Activated CD4-positive, alpha-beta memory T cell treated with anti-CD3 and anti-CD28 coated beads for 36 hours (primary cell): Measurements from ENCODE around the gene TKT. TPM values are rescaled to one million over a fixed set of nuclear protein-coding genes. Genes with fewer than 3 reads are reported as not detected.
A peak's percentile ranks its signal among the peaks of the same experiment; 100 is the strongest.

Experiments
- CTCF ChIA-PET: fragments of 350-600 bp; sonication (Branson Sonifier 250); formaldehyde crosslinking; loops from one replicate; lab custom pipeline; 2021; ENCODE audit warnings: antibody characterized with exemption, inconsistent platforms; lab: Charles Lee
- POLR2A ChIA-PET: fragments of 350-600 bp; sonication (Branson Sonifier 250); formaldehyde crosslinking; loops from one replicate; lab custom pipeline; 2021; ENCODE audit warnings: antibody characterized with exemption; lab: Charles Lee
- DNase-seq: peaks from one replicate; pipeline ENCODE4 v3.0.0-alpha.2; 2020
- H3K27ac Mint-ChIP-seq: one replicate; pipeline ENCODE4 v1.8.0; 2021; ENCODE audit warnings: mixed read lengths
- H3K27me3 Mint-ChIP-seq: one replicate; pipeline ENCODE4 v1.8.0; 2021; ENCODE audit warnings: mixed read lengths
- H3K36me3 Mint-ChIP-seq: one replicate; pipeline ENCODE4 v1.8.0; 2021; ENCODE audit warnings: mixed read lengths
- H3K4me1 Mint-ChIP-seq: one replicate; pipeline ENCODE4 v1.8.0; 2021; ENCODE audit warnings: low read depth, mixed read lengths
- H3K4me3 Mint-ChIP-seq: one replicate; pipeline ENCODE4 v1.8.0; 2021; ENCODE audit warnings: mild to moderate bottlenecking, mixed read lengths
- H3K9me3 Mint-ChIP-seq: one replicate; pipeline ENCODE4 v1.8.0; 2021; ENCODE audit warnings: mixed read lengths
- intact Hi-C: fragments of 100-400 bp; cut with micrococcal nuclease; formaldehyde crosslinking; loops from one replicate; pipeline ENCODE4 v1.15.1; 2023
- total RNA-seq, 2 experiments: library from RNA; stranded (reverse); gene quantifications; one replicate each; pipeline ENCODE4 v1.2.3, GENCODE V29; 2021

Gene TKT
- total RNA-seq, 2 experiments from 2014 or later, result 252 to 254 TPM

- H3K27ac Mint-ChIP-seq, result peak overlapping the region; percentile 24
- ChIA-PET POLR2A (no interaction called here), CTCF (no interaction called here)
- no peaks in the 10 kb centered on the region for H3K9me3 Mint-ChIP-seq
- no peaks in the 10 kb centered on the region for H3K27me3 Mint-ChIP-seq
- H3K4me1 Mint-ChIP-seq, result no peaks in the 10 kb centered on the region
- H3K4me3 Mint-ChIP-seq, result no peak overlapping the region
- no peak for DNase-seq
- H3K36me3 Mint-ChIP-seq, result peaks cover 16% of the 10 kb centered on the region
- intact Hi-C loops, result no loop called here
Observed at GRCh38 chr3:53236112-53236841, 19.5 kb downstream of the TKT start.

DNA sequence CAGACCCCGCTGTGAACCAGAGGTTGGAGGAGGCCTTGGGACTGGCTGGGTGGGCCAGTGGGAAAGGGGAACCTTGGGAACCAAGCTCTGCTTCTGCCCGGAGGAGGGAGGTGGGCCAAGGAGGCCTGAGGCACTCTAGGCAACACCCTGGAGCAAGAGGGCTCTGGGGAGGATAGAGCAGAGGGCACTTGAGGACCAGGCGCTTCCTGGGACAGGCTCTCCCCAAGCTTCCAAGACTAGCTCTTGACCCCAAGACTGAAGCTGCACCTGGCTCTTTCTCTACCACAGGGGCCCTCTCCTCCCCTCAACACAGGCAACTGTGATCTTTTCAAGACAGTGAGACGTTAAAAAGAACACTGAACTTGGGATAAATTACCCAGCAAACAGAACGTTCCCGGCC lies 20.3 kb downstream of the TKT start:
- Mint-ChIP-seq H3K9me3 (no peaks in the 10 kb centered on the region), H3K4me1 (no peaks in the 10 kb centered on the region), H3K4me3 (no peak overlapping the region), H3K27ac (peak overlapping the region; percentile 16), H3K27me3 (no peaks in the 10 kb centered on the region), H3K36me3 (peaks cover 15% of the 10 kb centered on the region)
- no peak for DNase-seq
- CTCF ChIA-PET, result no interaction called here
- POLR2A ChIA-PET, result no interaction called here
- intact Hi-C loops, result no loop called here

DNA sequence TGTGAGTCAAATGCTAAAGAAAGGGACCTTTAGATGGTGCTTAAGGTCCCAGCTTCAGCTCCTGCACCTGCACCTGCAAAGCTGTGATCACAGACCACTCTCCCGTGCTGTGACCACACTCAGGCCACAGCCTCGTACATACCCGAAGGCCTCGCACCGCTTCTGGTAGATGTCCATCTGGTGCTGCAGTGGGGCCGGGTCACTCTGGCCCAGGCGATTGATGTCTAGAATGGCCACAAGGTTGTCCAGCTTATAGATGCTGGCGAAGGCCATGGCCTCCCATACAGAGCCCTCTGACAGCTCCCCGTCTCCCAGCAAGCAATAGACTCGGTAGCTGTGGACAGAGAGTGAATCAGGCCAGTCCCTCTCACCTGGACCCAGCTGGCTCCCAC lies 21.0 kb downstream of the TKT start:
- intact Hi-C loops, result no loop called here
- Mint-ChIP-seq H3K36me3 (peaks cover 16% of the 10 kb centered on the region), H3K4me1 (no peaks in the 10 kb centered on the region), H3K27ac (no peak overlapping the region), H3K27me3 (no peaks in the 10 kb centered on the region), H3K9me3 (no peaks in the 10 kb centered on the region), H3K4me3 (no peak overlapping the region)
- no peak for DNase-seq
- POLR2A ChIA-PET, result no interaction called here
- CTCF ChIA-PET, result interaction anchor here (1.0 to 2.7 kb wide), 2 partner anchors 11 to 14 kb away, joined by 3 to 13 read pairs; no protein-coding TSS in a partner anchor

DNA sequence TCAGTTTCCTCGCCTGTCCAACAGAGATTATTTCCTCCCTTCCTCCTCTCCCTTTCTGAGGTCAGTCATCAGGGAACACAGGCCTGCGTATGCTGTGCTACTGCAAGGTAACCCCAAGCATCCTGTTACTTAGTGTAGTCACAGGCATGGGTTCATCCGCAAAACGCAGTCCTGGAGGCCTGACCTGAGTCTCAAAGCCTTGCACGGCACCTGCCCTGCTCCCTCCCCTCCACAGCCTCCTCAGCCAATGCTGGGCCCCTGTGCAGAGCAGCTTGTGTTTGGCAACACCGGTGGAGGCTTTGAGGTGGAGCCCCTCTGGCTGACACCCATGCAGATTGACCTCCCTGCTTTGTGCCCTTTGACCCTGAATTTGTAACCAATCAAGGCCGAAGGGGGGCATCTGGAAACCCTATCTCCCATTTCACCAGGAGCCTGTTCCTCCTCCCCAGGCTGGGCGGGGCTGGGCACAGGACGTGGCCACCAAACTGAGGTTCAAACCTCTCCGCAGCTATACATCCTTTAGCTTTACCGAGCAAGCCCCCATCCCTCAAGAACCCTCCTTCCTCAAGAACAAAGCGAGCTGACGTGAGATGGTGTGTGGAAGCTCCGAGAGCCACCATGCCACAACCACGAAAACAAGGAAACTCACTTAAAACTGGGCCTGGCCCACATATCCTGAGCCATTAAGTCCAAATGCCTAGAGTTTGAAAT lies 21.5 kb downstream of the TKT start:
- Mint-ChIP-seq H3K4me3 (no peak overlapping the region), H3K27ac (no peak overlapping the region), H3K4me1 (no peaks in the 10 kb centered on the region), H3K36me3 (peaks cover 17% of the 10 kb centered on the region), H3K27me3 (no peaks in the 10 kb centered on the region), H3K9me3 (no peaks in the 10 kb centered on the region)
- ChIA-PET POLR2A (no interaction called here), CTCF (interaction anchor here (1.0 to 2.7 kb wide), 2 partner anchors 10 to 14 kb away, joined by 3 to 13 read pairs; no protein-coding TSS in a partner anchor)
- DNase-seq, result no peak
- intact Hi-C loops, result no loop called here

DNA sequence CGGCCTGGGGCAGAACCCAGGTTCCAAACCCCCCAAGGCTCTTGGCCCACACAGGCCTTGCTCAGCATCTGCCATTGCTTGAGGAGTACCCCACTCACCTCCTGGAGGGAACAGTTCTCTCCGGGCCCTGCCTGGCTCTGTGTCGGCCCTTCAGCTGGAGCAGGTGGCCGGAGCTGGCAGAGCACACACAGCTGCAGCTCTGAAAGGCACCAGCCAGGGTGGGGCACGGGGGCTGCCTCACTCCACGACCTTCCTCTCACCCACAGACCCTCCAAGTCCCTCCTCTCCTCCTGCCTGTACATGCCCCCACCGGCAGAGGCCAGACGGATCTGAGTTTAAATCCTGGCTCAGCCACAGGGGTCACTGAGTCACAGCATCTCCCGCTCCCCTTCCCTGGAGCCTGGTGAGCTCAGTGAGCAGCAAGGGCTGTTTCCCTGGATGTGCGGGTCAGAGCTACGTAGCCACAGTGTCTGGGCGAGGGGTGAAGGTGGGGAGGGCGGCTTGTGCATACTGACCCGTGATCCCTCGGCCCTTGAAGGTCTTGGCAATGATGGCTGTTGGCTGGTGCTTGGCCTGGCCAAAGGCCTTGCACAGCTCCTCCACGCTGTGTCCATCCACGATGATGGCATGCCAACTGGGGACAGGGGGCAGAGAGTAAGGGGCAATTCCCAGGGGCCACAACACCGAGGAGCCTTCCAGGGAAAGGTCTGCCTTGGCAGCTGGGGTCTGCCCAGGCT lies 23.0 kb downstream of the TKT start:
- intact Hi-C loops, result no loop called here
- DNase-seq, result no peak
- POLR2A ChIA-PET, result no interaction called here
- no peaks in the 10 kb centered on the region for H3K4me1 Mint-ChIP-seq
- CTCF ChIA-PET, result interaction anchor here (1.3 to 2.7 kb wide), 2 partner anchors 12 to 37 kb away, joined by 4 to 13 read pairs; no protein-coding TSS in a partner anchor
- no peak overlapping the region for H3K27ac Mint-ChIP-seq
- peaks cover 25% of the 10 kb centered on the region for H3K36me3 Mint-ChIP-seq
- no peak overlapping the region for H3K4me3 Mint-ChIP-seq
- H3K27me3 Mint-ChIP-seq, result no peaks in the 10 kb centered on the region
- no peaks in the 10 kb centered on the region for H3K9me3 Mint-ChIP-seq

DNA sequence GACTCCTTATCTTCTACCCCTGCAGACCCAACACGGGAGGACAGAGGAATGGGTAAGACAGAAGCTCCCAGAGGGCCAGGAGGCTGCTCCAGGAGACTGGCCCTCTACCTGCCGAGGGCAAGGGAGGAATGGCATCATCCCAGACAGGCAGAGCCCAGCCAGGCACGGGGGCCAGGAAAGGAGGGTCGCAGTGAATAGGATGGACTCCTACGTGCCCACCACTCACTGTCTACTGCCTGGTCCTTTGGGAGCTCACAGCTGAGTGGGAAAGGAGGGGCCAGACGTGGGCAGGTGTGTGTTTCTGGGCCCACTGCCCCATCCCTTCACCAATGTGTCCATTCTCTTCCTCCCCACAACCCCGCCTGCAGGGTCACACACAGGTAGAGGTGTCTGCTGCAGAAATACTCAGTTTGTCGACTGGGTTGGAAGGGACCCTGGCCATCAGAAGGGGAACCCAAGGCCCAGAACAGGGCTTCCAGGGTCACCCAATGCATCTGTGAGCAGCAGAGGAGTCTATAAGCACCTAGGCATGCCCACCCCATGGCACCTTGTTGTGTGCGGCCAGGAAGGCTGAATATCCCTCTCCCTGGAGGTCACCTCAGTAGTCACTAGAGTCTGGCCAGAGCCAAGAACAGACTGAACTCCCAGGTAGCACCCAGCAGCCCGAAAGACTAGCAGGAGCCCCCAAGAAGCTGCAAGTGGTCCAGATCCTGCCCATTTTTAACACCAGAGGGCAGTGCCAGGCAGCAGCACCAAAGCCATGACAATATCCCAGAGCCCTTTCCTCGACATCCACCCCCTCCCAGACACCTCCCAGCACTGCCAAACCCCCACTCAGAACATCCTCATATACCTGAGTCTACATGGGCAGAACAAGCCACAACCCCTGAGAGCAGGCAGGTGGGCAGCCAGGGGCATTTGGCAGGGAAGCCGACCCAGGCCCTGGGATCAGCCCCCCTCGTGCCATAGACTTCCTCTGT lies 24.0 kb downstream of the TKT start:
- Mint-ChIP-seq H3K27ac (no peak overlapping the region), H3K4me1 (no peaks in the 10 kb centered on the region), H3K4me3 (no peak overlapping the region), H3K9me3 (no peaks in the 10 kb centered on the region), H3K36me3 (peaks cover 31% of the 10 kb centered on the region), H3K27me3 (no peaks in the 10 kb centered on the region)
- ChIA-PET POLR2A (no interaction called here), CTCF (interaction anchor here (0.9 to 1.5 kb wide), 3 partner anchors 10 to 17 kb away, joined by 3 to 8 read pairs (median 4); no protein-coding TSS in a partner anchor)
- no peak for DNase-seq
- intact Hi-C loops, result no loop called here

- intact Hi-C loops, result no loop called here
- Mint-ChIP-seq H3K4me1 (no peaks in the 10 kb centered on the region), H3K27ac (no peak overlapping the region), H3K36me3 (peaks cover 39% of the 10 kb centered on the region), H3K9me3 (no peaks in the 10 kb centered on the region), H3K27me3 (no peaks in the 10 kb centered on the region), H3K4me3 (no peak overlapping the region)
- DNase-seq, result no peak
- POLR2A ChIA-PET, result no interaction called here
- CTCF ChIA-PET, result interaction anchor here (0.9 to 1.5 kb wide), 3 partner anchors 9 to 18 kb away, joined by 3 to 8 read pairs (median 4); no protein-coding TSS in a partner anchor
Observed at GRCh38 chr3:53230789-53231188, 25.0 kb downstream of the TKT start.

GRCh38 chr3:53230041-53230621 lies 25.7 kb downstream of the TKT start:
- H3K27me3 Mint-ChIP-seq, result no peaks in the 10 kb centered on the region
- no peak overlapping the region for H3K4me3 Mint-ChIP-seq
- H3K36me3 Mint-ChIP-seq, result peaks cover 42% of the 10 kb centered on the region
- intact Hi-C loops, result no loop called here
- H3K4me1 Mint-ChIP-seq, result no peaks in the 10 kb centered on the region
- POLR2A ChIA-PET, result no interaction called here
- DNase-seq, result no peak
- no peak overlapping the region for H3K27ac Mint-ChIP-seq
- no peaks in the 10 kb centered on the region for H3K9me3 Mint-ChIP-seq
- CTCF ChIA-PET, result interaction anchor here (1.5 kb wide), 1 partner anchor 10 kb away, joined by 8 read pairs; no protein-coding TSS in a partner anchor

GRCh38 chr3:53229606-53230005 lies 26.2 kb downstream of the TKT start:
- POLR2A ChIA-PET, result no interaction called here
- H3K9me3 Mint-ChIP-seq, result no peaks in the 10 kb centered on the region
- CTCF ChIA-PET, result no interaction called here
- no peaks in the 10 kb centered on the region for H3K4me1 Mint-ChIP-seq
- no peaks in the 10 kb centered on the region for H3K27me3 Mint-ChIP-seq
- intact Hi-C loops, result loop anchor here (10.0 kb wide), 1 partner anchor 125 kb away; no protein-coding TSS in a partner anchor
- H3K4me3 Mint-ChIP-seq, result no peak overlapping the region
- H3K27ac Mint-ChIP-seq, result no peak overlapping the region
- H3K36me3 Mint-ChIP-seq, result peaks cover 42% of the 10 kb centered on the region
- no peak for DNase-seq

GRCh38 chr3:53229171-53229570 lies 26.7 kb downstream of the TKT start:
- Mint-ChIP-seq H3K27ac (no peak overlapping the region), H3K4me1 (no peaks in the 10 kb centered on the region), H3K36me3 (peaks cover 42% of the 10 kb centered on the region), H3K4me3 (no peak overlapping the region), H3K27me3 (no peaks in the 10 kb centered on the region), H3K9me3 (no peaks in the 10 kb centered on the region)
- ChIA-PET POLR2A (no interaction called here), CTCF (no interaction called here)
- intact Hi-C loops, result loop anchor here (10.0 kb wide), 1 partner anchor 126 kb away; no protein-coding TSS in a partner anchor
- no peak for DNase-seq
